GM19023 (cell line): ENCODE data around the gene SMCO3.
"Not testable (repeated sequence)": the region's sequence is repeated elsewhere in the genome, so short reads cannot be mapped to it uniquely, and the experiment has no call there.

ENCODE experiments used
- ATAC-seq: cut with Tn5 transposase; IDR thresholded peaks from one replicate; pipeline ENCODE4 v1.9.1; 2021; ENCODE audit warnings: mild to moderate bottlenecking, moderate library complexity; ENCODE audit not compliant: unreplicated experiment

Gene SMCO3

GRCh38 chr12:14775636-14775980 is 38.4 kb downstream of the SMCO3 start:
- ATAC-seq: no peak

- ATAC-seq: no peak
These were observed 38.9 kb downstream of the SMCO3 start for GRCh38 chr12:14774906-14775635.

- peak; percentile 52 for ATAC-seq
These were observed 39.7 kb downstream of the SMCO3 start for GRCh38 chr12:14774074-14774905.

GRCh38 chr12:14773685-14774073 is 40.3 kb downstream of the SMCO3 start:
- peak; percentile 4 for ATAC-seq

- ATAC-seq: no peak
These were observed 41.0 kb downstream of the SMCO3 start for GRCh38 chr12:14772946-14773345.

- no peak for ATAC-seq
These were observed 42.3 kb downstream of the SMCO3 start for GRCh38 chr12:14771651-14772137.

GRCh38 chr12:14770496-14771461 is 43.2 kb downstream of the SMCO3 start:
- peak; percentile 31 for ATAC-seq

- peak; percentile 49 for ATAC-seq
These were observed 44.0 kb downstream of the SMCO3 start for GRCh38 chr12:14769969-14770495.

- ATAC-seq: peak; percentile 2
These were observed 44.5 kb downstream of the SMCO3 start for GRCh38 chr12:14769466-14769968.

- no peak for ATAC-seq
These were observed 45.1 kb downstream of the SMCO3 start for GRCh38 chr12:14768823-14769405.

- no peak for ATAC-seq
These were observed 46.4 kb downstream of the SMCO3 start for GRCh38 chr12:14767617-14768016.

GRCh38 chr12:14766649-14767215 is 47.2 kb downstream of the SMCO3 start:
- ATAC-seq: no peak

GRCh38 chr12:14766020-14766419 is 48.0 kb downstream of the SMCO3 start:
- not testable (repeated sequence) for ATAC-seq

GRCh38 chr12:14765398-14765797 is 48.6 kb downstream of the SMCO3 start:
- ATAC-seq: no peak

GRCh38 chr12:14759711-14760280 is 54.2 kb downstream of the SMCO3 start:
- not testable (repeated sequence) for ATAC-seq

- no peak for ATAC-seq
These were observed 57.4 kb downstream of the SMCO3 start for GRCh38 chr12:14756334-14757143.
